Measurements from ENCODE around the gene TMPO. TPM values are rescaled to one million over a fixed set of nuclear protein-coding genes. Genes with fewer than 3 reads are reported as not detected.
"Not testable (repeated sequence)": the region's sequence is repeated elsewhere in the genome, so short reads cannot be mapped to it uniquely, and the experiment has no call there.

Gene TMPO
- total RNA-seq, 1 donor from 2014 or later: 16.2 TPM

- no peak for ATAC-seq
- intact Hi-C loops (cut with micrococcal nuclease): no loop called here
- DNase-seq: no peak
Measured at GRCh38 chr12:98561846-98562245, 46.5 kb downstream of the TMPO start.

GRCh38 chr12:98572010-98572409 is 56.6 kb downstream of the TMPO start:
- ATAC-seq: peak; percentile 55

DNA sequence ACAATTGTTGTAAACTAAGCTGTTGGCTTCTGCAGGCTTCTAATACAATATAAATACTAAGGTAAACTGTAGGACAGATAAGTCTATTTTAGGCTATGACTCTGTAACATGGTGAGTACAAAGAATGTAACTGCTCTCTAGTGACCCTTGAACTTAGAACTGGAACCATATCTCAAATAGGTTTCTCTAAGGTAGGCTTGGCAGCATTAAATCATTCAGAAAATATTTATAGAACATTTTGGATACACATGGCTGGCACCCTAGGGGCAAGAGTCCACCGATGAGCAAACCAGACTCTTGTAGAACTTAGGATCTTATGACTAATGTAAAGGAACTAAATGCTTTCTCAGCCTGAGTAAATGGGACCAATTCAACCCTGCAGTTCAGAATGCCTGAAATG is 58.7 kb downstream of the TMPO start:
- peak; percentile 67 for ATAC-seq
- DNase-seq: no peak
- intact Hi-C loops (cut with micrococcal nuclease): no loop called here

More at GRCh38 chr12:98572010-98572409, 56.6 kb downstream of the TMPO start:
- intact Hi-C loops (cut with micrococcal nuclease): no loop called here
- no peak for DNase-seq

- intact Hi-C loops (cut with micrococcal nuclease): no loop called here
- ATAC-seq: no peak
- DNase-seq: no peak
Measured at GRCh38 chr12:98575013-98575412, 59.6 kb downstream of the TMPO start.

DNA sequence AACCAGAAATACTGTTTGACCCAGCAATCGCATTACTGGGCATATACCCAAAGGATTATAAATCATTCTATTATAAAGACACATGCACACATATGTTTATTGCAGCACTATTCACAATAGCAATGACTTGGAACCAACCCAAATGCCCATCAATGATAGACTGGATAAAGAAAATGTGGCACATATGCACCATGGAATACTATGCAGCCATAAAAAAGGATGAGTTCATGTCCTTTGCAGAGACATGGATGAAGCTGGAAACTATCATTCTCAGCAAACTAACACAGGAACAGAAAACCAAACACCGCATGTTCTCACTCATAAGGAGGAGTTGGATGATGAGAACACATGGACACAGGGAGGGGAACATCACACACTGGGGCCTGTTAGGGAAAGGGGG is 61.4 kb downstream of the TMPO start:
- intact Hi-C loops (cut with micrococcal nuclease); ATAC-seq; DNase-seq: not testable (repeated sequence)

DNA sequence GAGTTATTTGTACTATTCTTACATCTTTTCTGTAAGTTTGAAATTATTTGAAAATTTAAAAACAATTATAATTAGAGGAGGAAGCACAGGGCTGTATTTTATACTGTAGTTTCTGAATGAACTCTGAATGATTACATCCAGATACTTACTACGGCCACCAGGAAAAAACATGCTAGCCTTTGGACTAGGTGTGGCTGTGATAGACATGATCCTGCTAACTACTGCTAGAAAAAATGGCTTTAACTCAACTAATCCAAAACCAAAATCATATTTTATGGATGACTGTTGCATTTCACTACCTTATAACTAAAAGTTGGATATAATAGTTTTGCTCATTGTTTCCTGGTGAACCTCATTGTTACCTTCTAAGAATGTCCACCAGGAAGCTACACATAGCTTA is 63.0 kb downstream of the TMPO start:
- intact Hi-C loops (cut with micrococcal nuclease): no loop called here

DNA sequence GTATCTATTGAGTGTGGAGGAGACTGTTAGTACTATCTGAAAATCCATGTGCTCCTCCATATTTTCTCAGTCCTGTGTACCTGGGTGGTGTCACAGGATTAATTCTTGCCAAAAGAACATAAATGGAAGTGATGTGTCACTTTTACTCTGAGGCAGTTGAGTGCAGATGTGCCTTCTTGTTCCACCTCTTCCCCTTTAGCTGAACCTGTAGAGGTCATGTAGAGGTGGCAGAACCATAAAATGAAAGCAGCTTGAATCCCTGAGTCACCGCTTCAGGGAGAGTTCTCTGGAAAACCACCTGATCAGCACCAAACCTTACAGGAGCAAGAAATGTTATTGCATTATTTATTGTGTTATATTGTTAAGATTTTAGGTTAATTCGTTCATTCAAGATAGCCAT is 63.4 kb downstream of the TMPO start:
- ATAC-seq (no peak), DNase-seq (no peak)
- intact Hi-C loops (cut with micrococcal nuclease): no loop called here

More for the DNA sequence above, 63.0 kb downstream of the TMPO start:
- DNase-seq: no peak
- no peak for ATAC-seq

DNA sequence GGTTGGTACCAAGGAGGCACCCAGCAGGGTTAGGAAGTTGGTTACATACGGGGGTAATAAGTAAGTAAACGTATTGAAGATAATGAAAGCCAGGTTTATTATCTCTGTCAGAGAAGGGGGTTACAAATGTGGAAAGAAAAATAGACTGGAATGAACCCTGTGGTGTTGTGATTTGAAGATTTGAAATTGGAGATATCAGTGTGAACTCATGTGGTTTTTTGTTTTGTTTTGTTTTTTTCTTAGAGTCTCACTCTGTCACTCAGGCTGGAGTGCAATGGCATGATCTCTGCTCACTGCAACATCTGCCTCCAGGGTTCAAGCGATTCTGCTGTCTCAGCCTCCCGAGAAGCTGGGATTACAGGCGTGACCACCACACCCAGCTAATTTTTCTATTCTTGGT is 64.0 kb downstream of the TMPO start:
- no peak for DNase-seq
- intact Hi-C loops (cut with micrococcal nuclease): no loop called here
- ATAC-seq: no peak

DNA sequence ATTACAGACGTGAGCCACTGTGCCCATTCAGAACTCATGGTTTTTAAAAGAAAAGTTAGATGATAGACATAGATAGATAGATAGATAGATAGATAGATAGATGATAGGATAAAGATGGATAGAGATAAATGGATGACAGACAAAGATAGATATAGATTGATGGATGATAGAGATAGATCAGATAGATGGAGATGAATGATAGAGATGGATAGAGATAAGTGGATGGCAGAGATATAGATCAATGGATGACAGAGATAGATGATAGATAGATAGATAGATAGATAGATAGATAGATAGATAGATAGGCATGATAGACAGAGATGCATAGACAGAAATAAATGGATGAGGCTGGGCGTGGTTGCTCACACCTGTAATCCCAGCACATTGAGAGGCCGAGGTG is 64.4 kb downstream of the TMPO start:
- no peak for DNase-seq
- intact Hi-C loops (cut with micrococcal nuclease): no loop called here
- ATAC-seq: no peak

DNA sequence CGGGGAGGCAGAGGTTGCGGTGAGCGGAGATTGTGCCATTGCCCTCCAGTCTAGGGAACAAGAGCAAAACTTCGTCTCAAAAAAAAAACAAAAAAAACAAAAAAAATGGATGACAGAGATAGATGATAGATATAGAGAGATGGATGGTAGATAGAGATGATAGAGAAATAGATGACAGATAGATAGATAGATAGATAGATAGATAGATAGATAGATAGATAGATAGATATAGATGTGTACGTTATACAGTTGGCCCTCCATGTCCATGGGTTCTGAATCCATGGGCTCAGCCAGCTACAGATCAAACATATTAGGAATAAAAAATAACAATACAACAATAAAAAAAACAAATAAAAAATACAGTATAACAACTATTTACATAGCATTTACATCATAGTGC is 65.3 kb downstream of the TMPO start:
- ATAC-seq (no peak), DNase-seq (no peak)
- intact Hi-C loops (cut with micrococcal nuclease): no loop called here

DNA sequence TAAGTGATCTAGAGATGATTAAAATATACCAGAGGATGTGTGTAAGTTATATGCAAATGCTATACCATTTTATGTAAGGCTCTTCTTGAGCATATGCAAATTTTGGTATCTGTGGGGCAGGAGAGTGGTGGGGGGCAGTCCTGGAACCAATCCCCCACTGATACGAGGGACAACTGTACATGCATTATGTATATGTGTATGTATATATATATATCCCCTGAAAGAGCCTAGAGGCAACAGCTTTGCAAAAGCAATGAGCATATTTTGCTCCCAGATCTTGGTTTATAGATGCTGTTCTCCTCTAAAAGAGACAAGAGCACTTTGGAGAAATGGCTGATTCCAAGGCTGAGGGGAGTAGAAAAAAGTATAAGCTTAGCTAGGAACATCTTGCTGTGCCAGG is 65.7 kb downstream of the TMPO start:
- ATAC-seq (no peak), DNase-seq (no peak)
- intact Hi-C loops (cut with micrococcal nuclease): no loop called here

GRCh38 chr12:98582093-98582492 is 66.7 kb downstream of the TMPO start:
- no peak for DNase-seq
- ATAC-seq: no peak
- intact Hi-C loops (cut with micrococcal nuclease): no loop called here

- ATAC-seq: no peak
- no peak for DNase-seq
- intact Hi-C loops (cut with micrococcal nuclease): no loop called here
Measured at GRCh38 chr12:98587084-98587483, 71.7 kb downstream of the TMPO start.

DNA sequence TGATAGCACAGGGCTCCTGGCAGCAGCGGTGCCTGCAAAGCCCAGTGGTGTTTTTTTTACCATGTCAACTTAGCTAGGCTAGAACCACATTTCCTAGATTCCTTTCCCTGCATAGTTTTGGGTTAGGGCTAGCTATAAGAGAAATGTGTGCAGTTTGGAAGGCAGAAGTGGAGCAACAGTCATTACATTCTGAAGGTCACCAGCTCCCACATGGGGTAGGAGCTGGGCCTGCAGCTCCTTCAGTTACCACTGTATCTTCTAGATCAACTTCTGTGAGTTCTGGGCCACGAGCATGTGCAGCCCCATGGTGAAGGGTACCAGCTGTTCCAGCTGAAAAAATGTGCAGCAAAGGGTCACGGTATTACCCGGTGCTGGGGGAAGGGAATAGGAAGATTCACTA is 75.8 kb downstream of the TMPO start:
- no peak for DNase-seq
- ATAC-seq: no peak
- intact Hi-C loops (cut with micrococcal nuclease): loop anchor here (10.0 kb wide), 1 partner anchor 54 kb away; the partner anchor contains the start of genes APAF1 and IKBIP

DNA sequence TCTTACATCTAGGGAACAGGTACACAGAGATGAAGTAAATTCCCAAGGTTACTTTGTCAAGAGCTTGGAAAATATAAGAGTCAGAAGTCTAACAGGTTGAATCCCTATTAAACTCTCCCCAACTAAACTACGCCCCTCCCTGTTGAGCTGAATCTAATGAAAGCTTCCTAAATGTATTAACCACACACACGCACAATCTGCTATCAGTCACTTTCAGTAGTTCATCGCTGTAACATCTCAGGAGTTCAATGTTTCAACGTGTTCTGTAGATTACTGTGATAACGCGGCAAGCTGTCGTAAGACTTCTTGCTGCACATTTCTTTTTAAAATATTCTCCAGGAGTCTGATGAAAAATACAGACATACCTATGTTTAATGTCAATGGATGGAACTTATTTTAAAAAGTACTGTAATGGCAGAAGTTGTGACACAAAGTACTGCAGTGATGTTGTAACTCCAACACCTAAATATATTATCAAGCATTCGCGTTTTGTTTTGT is 77.5 kb downstream of the TMPO start:
- intact Hi-C loops (cut with micrococcal nuclease): loop anchor here (10.0 kb wide), 1 partner anchor 52 kb away; the partner anchor contains the start of genes APAF1 and IKBIP
- DNase-seq (no peak), ATAC-seq (no peak)

- DNase-seq (peak; percentile 98), ATAC-seq (peak; percentile 99)
- intact Hi-C loops (cut with micrococcal nuclease): loop anchor here (10.0 kb wide), 1 partner anchor 51 kb away; the partner anchor contains the start of genes APAF1 and IKBIP
Measured at GRCh38 chr12:98593351-98594049, 78.1 kb downstream of the TMPO start, which contains the start of gene SLC25A3. Gene SLC25A3 (plus strand): TSS chr12:98593686. CDS start chr12:98593979, 293 bp downstream.

- ATAC-seq (peak; percentile 68), DNase-seq (peak; percentile 64)
- intact Hi-C loops (cut with micrococcal nuclease): loop anchor here (10.0 kb wide), 1 partner anchor 51 kb away; the partner anchor contains the start of genes APAF1 and IKBIP
Measured at GRCh38 chr12:98594050-98594835, 78.9 kb downstream of the TMPO start.

DNA sequence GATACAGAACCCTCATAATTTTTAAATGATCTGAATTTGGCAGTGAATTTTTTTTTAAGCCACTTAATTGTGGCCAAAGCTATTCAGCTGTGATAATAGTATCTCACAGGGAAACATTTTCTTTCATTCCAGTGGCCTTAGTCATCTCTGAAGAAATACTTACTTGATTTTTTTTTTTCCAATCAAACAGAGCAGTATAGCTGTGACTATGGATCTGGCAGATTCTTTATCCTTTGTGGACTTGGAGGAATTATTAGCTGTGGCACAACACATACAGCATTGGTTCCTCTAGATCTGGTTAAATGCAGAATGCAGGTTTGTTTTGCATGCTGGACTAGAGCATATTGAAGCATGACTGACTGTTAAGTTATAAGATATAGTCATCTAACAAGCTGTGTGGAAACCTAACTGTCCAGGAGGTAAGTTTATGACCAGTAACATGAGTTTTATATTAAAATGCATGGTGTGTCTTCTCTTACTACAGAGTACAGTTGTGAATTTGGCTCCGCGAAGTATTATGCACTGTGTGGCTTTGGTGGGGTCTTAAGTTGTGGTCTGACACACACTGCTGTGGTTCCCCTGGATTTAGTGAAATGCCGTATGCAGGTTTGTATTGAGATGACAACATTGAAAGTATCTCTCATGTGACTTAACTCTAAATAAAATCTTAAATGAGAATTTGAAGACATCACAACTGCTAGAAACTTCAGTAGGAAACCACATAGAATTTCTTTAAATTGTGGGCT is 80.0 kb downstream of the TMPO start:
- intact Hi-C loops (cut with micrococcal nuclease): loop anchor here (10.0 kb wide), 1 partner anchor 49 kb away; the partner anchor contains the start of genes APAF1 and IKBIP
- DNase-seq (no peak), ATAC-seq (no peak)

GRCh38 chr12:98597313-98597712 is 81.9 kb downstream of the TMPO start:
- intact Hi-C loops (cut with micrococcal nuclease): loop anchor here (10.0 kb wide), 1 partner anchor 47 kb away; the partner anchor contains the start of genes APAF1 and IKBIP
- not testable (repeated sequence) for DNase-seq, ATAC-seq
